GM13976 (cell line): ENCODE data around the gene ALG3.

ENCODE experiments used
- DNase-seq: peaks from one replicate; pipeline ENCODE4 v3.0.0; 2012; ENCODE audit warnings: low spot score
- in situ Hi-C: fragments of 300-500 bp; cut with MboI; formaldehyde crosslinking; loops from one replicate; pipeline ENCODE4 v1.12.0; 2022; ENCODE audit warnings: low sequenced_read_pairs, mixed read lengths, inconsistent platforms; ENCODE audit not compliant: unreplicated experiment
- TF ChIP-seq, protein P1 (sequence below): IDR thresholded peaks from 2 replicates; pipeline ENCODE4 v1.5.1; 2012; ENCODE audit warnings: borderline replicate concordance, mild to moderate bottlenecking; ENCODE audit not compliant: insufficient read depth; ENCODE audit errors: extremely low read depth, missing control alignments, control extremely low read depth

Gene ALG3

DNA sequence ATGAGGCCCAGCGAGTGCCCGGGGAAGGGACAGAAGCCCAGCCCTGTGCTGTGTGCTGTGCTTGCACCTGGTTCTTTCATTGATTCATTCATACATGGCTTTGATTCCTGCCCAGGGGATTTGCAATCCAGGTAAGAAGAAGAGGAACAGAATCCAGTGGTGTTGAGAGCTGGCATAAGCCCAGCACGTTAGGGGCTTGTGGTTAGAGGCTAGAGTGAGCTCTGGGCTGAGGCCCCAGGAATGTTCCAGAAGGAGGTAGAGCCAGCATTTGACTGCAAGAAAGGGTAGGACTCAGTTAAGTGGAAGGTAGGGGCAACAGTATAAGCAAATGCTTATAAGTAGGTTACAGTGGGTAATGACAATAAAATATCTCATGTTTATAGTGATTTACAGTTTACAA lies 17.1 kb downstream of the ALG3 start:
- no peak for DNase-seq
- in situ Hi-C loops = loop anchor here (25.0 kb wide), 1 partner anchor 344 kb away; the partner anchor contains the start of gene PARL
- TF ChIP-seq, protein P1, sequence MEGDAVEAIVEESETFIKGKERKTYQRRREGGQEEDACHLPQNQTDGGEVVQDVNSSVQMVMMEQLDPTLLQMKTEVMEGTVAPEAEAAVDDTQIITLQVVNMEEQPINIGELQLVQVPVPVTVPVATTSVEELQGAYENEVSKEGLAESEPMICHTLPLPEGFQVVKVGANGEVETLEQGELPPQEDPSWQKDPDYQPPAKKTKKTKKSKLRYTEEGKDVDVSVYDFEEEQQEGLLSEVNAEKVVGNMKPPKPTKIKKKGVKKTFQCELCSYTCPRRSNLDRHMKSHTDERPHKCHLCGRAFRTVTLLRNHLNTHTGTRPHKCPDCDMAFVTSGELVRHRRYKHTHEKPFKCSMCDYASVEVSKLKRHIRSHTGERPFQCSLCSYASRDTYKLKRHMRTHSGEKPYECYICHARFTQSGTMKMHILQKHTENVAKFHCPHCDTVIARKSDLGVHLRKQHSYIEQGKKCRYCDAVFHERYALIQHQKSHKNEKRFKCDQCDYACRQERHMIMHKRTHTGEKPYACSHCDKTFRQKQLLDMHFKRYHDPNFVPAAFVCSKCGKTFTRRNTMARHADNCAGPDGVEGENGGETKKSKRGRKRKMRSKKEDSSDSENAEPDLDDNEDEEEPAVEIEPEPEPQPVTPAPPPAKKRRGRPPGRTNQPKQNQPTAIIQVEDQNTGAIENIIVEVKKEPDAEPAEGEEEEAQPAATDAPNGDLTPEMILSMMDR = no peak

- DNase-seq = no peak
- in situ Hi-C loops = loop anchor here (25.0 kb wide), 1 partner anchor 344 kb away; the partner anchor contains the start of gene PARL
- TF ChIP-seq, protein P1 = no peak
Observed at GRCh38 chr3:184230603-184231528, 17.9 kb downstream of the ALG3 start.

DNA sequence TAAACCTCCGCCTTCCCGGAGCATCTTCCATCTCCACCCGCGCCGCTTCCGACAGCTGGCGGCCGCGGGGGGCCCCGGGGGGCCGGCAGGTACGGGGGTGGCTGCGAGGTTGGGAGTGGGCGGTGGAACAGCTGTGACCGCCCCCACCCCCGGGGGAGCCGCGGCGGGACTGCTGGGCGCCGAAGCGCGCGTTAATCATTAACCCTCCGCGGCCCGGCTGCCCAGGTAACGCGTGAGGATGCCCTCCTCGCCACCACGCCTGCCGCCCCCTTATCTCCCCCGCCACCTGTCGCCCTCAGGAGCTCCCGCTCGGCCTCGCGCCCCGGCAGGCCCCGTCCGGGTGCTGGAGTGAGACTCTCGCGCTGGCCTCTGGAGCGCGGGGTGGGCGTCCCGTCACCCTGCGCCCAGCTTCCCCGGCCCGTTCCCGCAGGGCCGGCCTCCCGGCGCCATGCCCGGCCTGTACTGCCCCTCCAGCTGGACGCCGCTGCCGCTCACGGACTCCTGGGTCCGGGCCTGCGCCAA lies 18.6 kb downstream of the ALG3 start:
- TF ChIP-seq, protein P1 = no peak
- peak; percentile 60 for DNase-seq
- in situ Hi-C loops = loop anchor here (25.0 kb wide), 1 partner anchor 343 kb away; the partner anchor contains the start of gene PARL

GRCh38 chr3:184229394-184230080 lies 19.2 kb downstream of the ALG3 start, which contains the start of gene VWA5B2:
VWA5B2 (plus strand) TSS chr3:184229585; CDS start chr3:184230529, 944 bp downstream.
- TF ChIP-seq, protein P1 = no peak
- in situ Hi-C loops = loop anchor here (25.0 kb wide), 1 partner anchor 342 kb away; the partner anchor contains the start of gene PARL

GRCh38 chr3:184228376-184229137 lies 20.2 kb downstream of the ALG3 start:
- TF ChIP-seq, protein P1 = no peak
- in situ Hi-C loops = loop anchor here (25.0 kb wide), 1 partner anchor 341 kb away; the partner anchor contains the start of gene PARL
- DNase-seq = peak; percentile 37

More at GRCh38 chr3:184229394-184230080, 19.2 kb downstream of the ALG3 start, which contains the start of gene VWA5B2:
- DNase-seq = peak; percentile 94
